Measurements from ENCODE around the gene LRRN1.
"Not testable (repeated sequence)": the region's sequence is repeated elsewhere in the genome, so short reads cannot be mapped to it uniquely, and the experiment has no call there.

Gene LRRN1

GRCh38 chr3:3826521-3826920, 27.3 kb downstream of the LRRN1 start:
- H3K9me3 Mint-ChIP-seq: no peaks in the 10 kb centered on the region
- H3K4me3 Mint-ChIP-seq: no peak overlapping the region
- no peaks in the 10 kb centered on the region for H3K27me3 Mint-ChIP-seq
- intact Hi-C loops (cut with micrococcal nuclease): no loop called here
- H3K4me1 Mint-ChIP-seq (ENCODE audit: low read depth): no peaks in the 10 kb centered on the region
- no peak overlapping the region for H3K27ac Mint-ChIP-seq
- H3K36me3 Mint-ChIP-seq (ENCODE audit: low read depth): no peaks in the 10 kb centered on the region

- H3K4me1 Mint-ChIP-seq (ENCODE audit: low read depth): no peaks in the 10 kb centered on the region
- no peaks in the 10 kb centered on the region for H3K36me3 Mint-ChIP-seq (ENCODE audit: low read depth)
- no peak overlapping the region for H3K4me3 Mint-ChIP-seq
- H3K27ac Mint-ChIP-seq: no peak overlapping the region
- H3K27me3 Mint-ChIP-seq: no peaks in the 10 kb centered on the region
- intact Hi-C loops (cut with micrococcal nuclease): no loop called here
- H3K9me3 Mint-ChIP-seq: no peaks in the 10 kb centered on the region
These were observed 27.9 kb downstream of the LRRN1 start for GRCh38 chr3:3827111-3827510.

GRCh38 chr3:3828417-3828816, 29.2 kb downstream of the LRRN1 start:
- H3K27ac Mint-ChIP-seq; H3K4me1 Mint-ChIP-seq (ENCODE audit: low read depth); H3K4me3 Mint-ChIP-seq; H3K27me3 Mint-ChIP-seq; intact Hi-C loops (cut with micrococcal nuclease); H3K36me3 Mint-ChIP-seq (ENCODE audit: low read depth): not testable (repeated sequence)
- peaks cover 10% of the 10 kb centered on the region for H3K9me3 Mint-ChIP-seq

GRCh38 chr3:3836845-3837244, 37.6 kb downstream of the LRRN1 start:
- H3K9me3 Mint-ChIP-seq: peaks cover 42% of the 10 kb centered on the region
- H3K27ac Mint-ChIP-seq: no peak overlapping the region
- intact Hi-C loops (cut with micrococcal nuclease): no loop called here
- no peak overlapping the region for H3K4me3 Mint-ChIP-seq
- H3K27me3 Mint-ChIP-seq: no peaks in the 10 kb centered on the region
- H3K4me1 Mint-ChIP-seq (ENCODE audit: low read depth): peaks cover 6% of the 10 kb centered on the region
- H3K36me3 Mint-ChIP-seq (ENCODE audit: low read depth): no peaks in the 10 kb centered on the region

GRCh38 chr3:3842356-3842755, 43.1 kb downstream of the LRRN1 start:
- peaks cover 25% of the 10 kb centered on the region for H3K9me3 Mint-ChIP-seq
- H3K27me3 Mint-ChIP-seq: no peaks in the 10 kb centered on the region
- H3K4me1 Mint-ChIP-seq (ENCODE audit: low read depth): no peaks in the 10 kb centered on the region
- intact Hi-C loops (cut with micrococcal nuclease): no loop called here
- no peak overlapping the region for H3K27ac Mint-ChIP-seq
- no peaks in the 10 kb centered on the region for H3K36me3 Mint-ChIP-seq (ENCODE audit: low read depth)
- H3K4me3 Mint-ChIP-seq: no peak overlapping the region

GRCh38 chr3:3847994-3848922, 49.0 kb downstream of the LRRN1 start:
- Mint-ChIP-seq H3K27me3 (no peaks in the 10 kb centered on the region), H3K4me1 (ENCODE audit: low read depth) (peaks cover 9% of the 10 kb centered on the region), H3K36me3 (ENCODE audit: low read depth) (no peaks in the 10 kb centered on the region), H3K4me3 (no peak overlapping the region), H3K9me3 (no peaks in the 10 kb centered on the region), H3K27ac (no peak overlapping the region)
- intact Hi-C loops (cut with micrococcal nuclease): no loop called here

GRCh38 chr3:3848923-3849275, 49.7 kb downstream of the LRRN1 start:
- H3K4me1 Mint-ChIP-seq (ENCODE audit: low read depth): peaks cover 15% of the 10 kb centered on the region
- no peak overlapping the region for H3K27ac Mint-ChIP-seq
- intact Hi-C loops (cut with micrococcal nuclease): no loop called here
- H3K4me3 Mint-ChIP-seq: no peak overlapping the region
- H3K27me3 Mint-ChIP-seq: no peaks in the 10 kb centered on the region
- H3K9me3 Mint-ChIP-seq: no peaks in the 10 kb centered on the region
- H3K36me3 Mint-ChIP-seq (ENCODE audit: low read depth): no peaks in the 10 kb centered on the region

- Mint-ChIP-seq H3K4me3 (no peak overlapping the region), H3K9me3 (no peaks in the 10 kb centered on the region), H3K27ac (no peak overlapping the region), H3K27me3 (no peaks in the 10 kb centered on the region), H3K36me3 (ENCODE audit: low read depth) (no peaks in the 10 kb centered on the region), H3K4me1 (ENCODE audit: low read depth) (peaks cover 15% of the 10 kb centered on the region)
- intact Hi-C loops (cut with micrococcal nuclease): no loop called here
These were observed 52.5 kb downstream of the LRRN1 start for GRCh38 chr3:3851621-3852323.

- H3K36me3 Mint-ChIP-seq (ENCODE audit: low read depth): no peaks in the 10 kb centered on the region
- H3K27me3 Mint-ChIP-seq: no peaks in the 10 kb centered on the region
- intact Hi-C loops (cut with micrococcal nuclease): no loop called here
- H3K4me1 Mint-ChIP-seq (ENCODE audit: low read depth): peaks cover 15% of the 10 kb centered on the region
- no peaks in the 10 kb centered on the region for H3K9me3 Mint-ChIP-seq
- H3K27ac Mint-ChIP-seq: no peak overlapping the region
- no peak overlapping the region for H3K4me3 Mint-ChIP-seq
These were observed 54.3 kb downstream of the LRRN1 start for GRCh38 chr3:3853544-3853943.

GRCh38 chr3:3855056-3855455, 55.8 kb downstream of the LRRN1 start:
- intact Hi-C loops (cut with micrococcal nuclease): no loop called here
- Mint-ChIP-seq H3K36me3 (ENCODE audit: low read depth) (no peaks in the 10 kb centered on the region), H3K4me1 (ENCODE audit: low read depth) (peaks cover 15% of the 10 kb centered on the region), H3K27me3 (no peaks in the 10 kb centered on the region), H3K4me3 (no peak overlapping the region), H3K27ac (no peak overlapping the region), H3K9me3 (no peaks in the 10 kb centered on the region)

- peaks cover 11% of the 10 kb centered on the region for H3K9me3 Mint-ChIP-seq
- intact Hi-C loops (cut with micrococcal nuclease): no loop called here
- H3K4me1 Mint-ChIP-seq (ENCODE audit: low read depth): no peaks in the 10 kb centered on the region
- no peaks in the 10 kb centered on the region for H3K27me3 Mint-ChIP-seq
- no peak overlapping the region for H3K27ac Mint-ChIP-seq
- H3K36me3 Mint-ChIP-seq (ENCODE audit: low read depth): no peaks in the 10 kb centered on the region
- no peak overlapping the region for H3K4me3 Mint-ChIP-seq
These were observed 61.0 kb downstream of the LRRN1 start for GRCh38 chr3:3860235-3860634.

GRCh38 chr3:3862534-3862933, 63.3 kb downstream of the LRRN1 start:
- no peak overlapping the region for H3K27ac Mint-ChIP-seq
- no peaks in the 10 kb centered on the region for H3K27me3 Mint-ChIP-seq
- peaks cover 11% of the 10 kb centered on the region for H3K9me3 Mint-ChIP-seq
- intact Hi-C loops (cut with micrococcal nuclease): no loop called here
- no peaks in the 10 kb centered on the region for H3K36me3 Mint-ChIP-seq (ENCODE audit: low read depth)
- H3K4me1 Mint-ChIP-seq (ENCODE audit: low read depth): no peaks in the 10 kb centered on the region
- H3K4me3 Mint-ChIP-seq: no peak overlapping the region

GRCh38 chr3:3875491-3875890, 76.3 kb downstream of the LRRN1 start:
- H3K36me3 Mint-ChIP-seq (ENCODE audit: low read depth): no peaks in the 10 kb centered on the region
- intact Hi-C loops (cut with micrococcal nuclease): no loop called here
- no peak overlapping the region for H3K4me3 Mint-ChIP-seq
- no peaks in the 10 kb centered on the region for H3K9me3 Mint-ChIP-seq
- no peaks in the 10 kb centered on the region for H3K27me3 Mint-ChIP-seq
- no peak overlapping the region for H3K27ac Mint-ChIP-seq
- H3K4me1 Mint-ChIP-seq (ENCODE audit: low read depth): no peaks in the 10 kb centered on the region

- no peak overlapping the region for H3K27ac Mint-ChIP-seq
- H3K4me1 Mint-ChIP-seq (ENCODE audit: low read depth): no peaks in the 10 kb centered on the region
- H3K27me3 Mint-ChIP-seq: no peaks in the 10 kb centered on the region
- no peak overlapping the region for H3K4me3 Mint-ChIP-seq
- intact Hi-C loops (cut with micrococcal nuclease): no loop called here
- no peaks in the 10 kb centered on the region for H3K9me3 Mint-ChIP-seq
- H3K36me3 Mint-ChIP-seq (ENCODE audit: low read depth): no peaks in the 10 kb centered on the region
These were observed 81.8 kb downstream of the LRRN1 start for GRCh38 chr3:3881050-3881449.
